Measurements from ENCODE around the gene RPL36AL. TPM values are rescaled to one million over a fixed set of nuclear protein-coding genes. Genes with fewer than 3 reads are reported as not detected.
"Not testable (repeated sequence)": the region's sequence is repeated elsewhere in the genome, so short reads cannot be mapped to it uniquely, and the experiment has no call there.

Gene RPL36AL
- total RNA-seq, 1 donor from 2014 or later: 277 TPM

- DNase-seq (ENCODE audit: low read depth): not testable (repeated sequence)
Measured at GRCh38 chr14:49619273-49619672, 1.2 kb downstream of the RPL36AL start.

GRCh38 chr14:49617852-49618519, 2.4 kb downstream of the RPL36AL start:
- no peak for DNase-seq (ENCODE audit: low read depth)

- DNase-seq (ENCODE audit: low read depth): no peak
Measured at GRCh38 chr14:49615776-49616175, 4.7 kb downstream of the RPL36AL start.

GRCh38 chr14:49614196-49614595, 6.2 kb downstream of the RPL36AL start:
- DNase-seq (ENCODE audit: low read depth): no peak

GRCh38 chr14:49612671-49613070, 7.8 kb downstream of the RPL36AL start:
- DNase-seq (ENCODE audit: low read depth): no peak

GRCh38 chr14:49612251-49612650, 8.2 kb downstream of the RPL36AL start:
- DNase-seq (ENCODE audit: low read depth): no peak

GRCh38 chr14:49607583-49607982, 12.8 kb downstream of the RPL36AL start:
- DNase-seq (ENCODE audit: low read depth): no peak

GRCh38 chr14:49598485-49599300, 21.7 kb downstream of the RPL36AL start, which contains the start of gene LRR1:
Gene LRR1, plus strand, starts transcription at chr14:49598940. Its CDS starts 81 bp downstream, at chr14:49599021.
- peak; percentile 63 for DNase-seq (ENCODE audit: low read depth)

GRCh38 chr14:49598189-49598484, 22.3 kb downstream of the RPL36AL start:
- no peak for DNase-seq (ENCODE audit: low read depth)

- peak; percentile 36 for DNase-seq (ENCODE audit: low read depth)
Measured at GRCh38 chr14:49594347-49595091, 25.9 kb downstream of the RPL36AL start.

GRCh38 chr14:49593016-49593415, 27.4 kb downstream of the RPL36AL start:
- no peak for DNase-seq (ENCODE audit: low read depth)

- DNase-seq (ENCODE audit: low read depth): no peak
Measured at GRCh38 chr14:49589387-49589786, 31.0 kb downstream of the RPL36AL start.

GRCh38 chr14:49586673-49587460, 33.6 kb downstream of the RPL36AL start:
- peak; percentile 78 for DNase-seq (ENCODE audit: low read depth)

- DNase-seq (ENCODE audit: low read depth): peak; percentile 98
Measured at GRCh38 chr14:49585803-49586672, 34.4 kb downstream of the RPL36AL start, which contains the start of gene RPS29. Gene RPS29, minus strand, starts transcription at chr14:49586380. Its CDS starts 34 bp downstream, at chr14:49586346.

GRCh38 chr14:49584981-49585640, 35.3 kb downstream of the RPL36AL start:
- not testable (repeated sequence) for DNase-seq (ENCODE audit: low read depth)

- no peak for DNase-seq (ENCODE audit: low read depth)
Measured at GRCh38 chr14:49584058-49584457, 36.4 kb downstream of the RPL36AL start.

GRCh38 chr14:49583629-49584028, 36.8 kb downstream of the RPL36AL start:
- DNase-seq (ENCODE audit: low read depth): no peak

- DNase-seq (ENCODE audit: low read depth): no peak
Measured at GRCh38 chr14:49582113-49582977, 38.1 kb downstream of the RPL36AL start.

Measured in renal cortical epithelial cell (primary cell).